ENCODE measurements around the gene ANKRD17.
"Not testable (repeated sequence)": the region's sequence is repeated elsewhere in the genome, so short reads cannot be mapped to it uniquely, and the experiment has no call there.

ANKRD17 gene, protein sequence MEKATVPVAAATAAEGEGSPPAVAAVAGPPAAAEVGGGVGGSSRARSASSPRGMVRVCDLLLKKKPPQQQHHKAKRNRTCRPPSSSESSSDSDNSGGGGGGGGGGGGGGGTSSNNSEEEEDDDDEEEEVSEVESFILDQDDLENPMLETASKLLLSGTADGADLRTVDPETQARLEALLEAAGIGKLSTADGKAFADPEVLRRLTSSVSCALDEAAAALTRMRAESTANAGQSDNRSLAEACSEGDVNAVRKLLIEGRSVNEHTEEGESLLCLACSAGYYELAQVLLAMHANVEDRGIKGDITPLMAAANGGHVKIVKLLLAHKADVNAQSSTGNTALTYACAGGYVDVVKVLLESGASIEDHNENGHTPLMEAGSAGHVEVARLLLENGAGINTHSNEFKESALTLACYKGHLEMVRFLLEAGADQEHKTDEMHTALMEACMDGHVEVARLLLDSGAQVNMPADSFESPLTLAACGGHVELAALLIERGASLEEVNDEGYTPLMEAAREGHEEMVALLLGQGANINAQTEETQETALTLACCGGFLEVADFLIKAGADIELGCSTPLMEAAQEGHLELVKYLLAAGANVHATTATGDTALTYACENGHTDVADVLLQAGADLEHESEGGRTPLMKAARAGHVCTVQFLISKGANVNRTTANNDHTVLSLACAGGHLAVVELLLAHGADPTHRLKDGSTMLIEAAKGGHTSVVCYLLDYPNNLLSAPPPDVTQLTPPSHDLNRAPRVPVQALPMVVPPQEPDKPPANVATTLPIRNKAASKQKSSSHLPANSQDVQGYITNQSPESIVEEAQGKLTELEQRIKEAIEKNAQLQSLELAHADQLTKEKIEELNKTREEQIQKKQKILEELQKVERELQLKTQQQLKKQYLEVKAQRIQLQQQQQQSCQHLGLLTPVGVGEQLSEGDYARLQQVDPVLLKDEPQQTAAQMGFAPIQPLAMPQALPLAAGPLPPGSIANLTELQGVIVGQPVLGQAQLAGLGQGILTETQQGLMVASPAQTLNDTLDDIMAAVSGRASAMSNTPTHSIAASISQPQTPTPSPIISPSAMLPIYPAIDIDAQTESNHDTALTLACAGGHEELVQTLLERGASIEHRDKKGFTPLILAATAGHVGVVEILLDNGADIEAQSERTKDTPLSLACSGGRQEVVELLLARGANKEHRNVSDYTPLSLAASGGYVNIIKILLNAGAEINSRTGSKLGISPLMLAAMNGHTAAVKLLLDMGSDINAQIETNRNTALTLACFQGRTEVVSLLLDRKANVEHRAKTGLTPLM (N-terminal part only)

DNA sequence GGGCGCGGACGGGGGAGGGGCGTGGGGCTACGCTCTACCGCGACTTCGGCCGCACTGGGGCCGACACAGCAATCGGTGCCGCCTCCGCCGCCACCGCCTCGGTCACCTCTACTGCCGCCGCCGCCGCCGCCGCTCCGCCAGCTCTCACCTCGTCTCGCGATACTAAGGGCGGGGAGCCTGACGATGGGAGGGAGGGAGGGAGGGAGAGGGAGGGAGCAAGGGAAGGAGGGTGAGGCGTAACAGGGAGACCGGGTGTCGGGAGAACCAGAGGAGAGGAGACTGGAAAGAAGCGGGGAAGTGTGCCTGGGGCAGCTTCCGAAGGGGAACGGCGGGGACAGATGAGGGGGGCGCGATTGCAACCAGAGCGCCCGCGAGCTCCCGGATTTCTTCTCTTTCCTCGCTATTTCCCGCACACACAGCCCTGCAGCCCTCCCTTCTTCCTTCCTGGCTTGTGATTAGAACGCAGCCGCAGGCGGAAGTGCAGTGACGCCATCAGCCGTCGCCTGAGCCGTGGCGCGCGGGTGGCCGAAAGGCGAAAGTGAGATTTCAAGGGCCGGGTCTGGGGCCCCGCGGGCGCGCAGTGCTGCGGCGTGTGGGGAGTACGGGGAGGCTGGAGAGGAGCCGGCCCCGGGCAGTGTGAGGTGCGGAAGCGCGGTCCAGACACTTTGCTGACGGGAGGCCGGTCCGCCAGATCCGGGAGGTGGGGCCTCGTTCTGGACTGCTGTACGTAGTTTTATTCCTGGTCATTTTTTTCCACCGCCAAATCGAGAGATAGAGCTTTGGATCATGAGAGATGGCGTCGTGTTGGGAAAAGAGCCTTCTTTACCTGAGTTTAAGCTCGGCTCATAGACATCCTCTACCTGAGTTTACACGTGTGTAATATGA lies at the start of gene ANKRD17:
TSS of gene ANKRD17 (minus strand) at position 113 of the 885 bp plus-strand sequence. CDS start 130 bp downstream, outside the sequence.
- peak; percentile 85 for DNase-seq (ENCODE audit: low read depth)
- peak within 1 kb of the TSS; percentile 53 for H3K4me3 ChIP-seq (ENCODE audit: low read depth, low read length)
- TF ChIP-seq, protein P1, sequence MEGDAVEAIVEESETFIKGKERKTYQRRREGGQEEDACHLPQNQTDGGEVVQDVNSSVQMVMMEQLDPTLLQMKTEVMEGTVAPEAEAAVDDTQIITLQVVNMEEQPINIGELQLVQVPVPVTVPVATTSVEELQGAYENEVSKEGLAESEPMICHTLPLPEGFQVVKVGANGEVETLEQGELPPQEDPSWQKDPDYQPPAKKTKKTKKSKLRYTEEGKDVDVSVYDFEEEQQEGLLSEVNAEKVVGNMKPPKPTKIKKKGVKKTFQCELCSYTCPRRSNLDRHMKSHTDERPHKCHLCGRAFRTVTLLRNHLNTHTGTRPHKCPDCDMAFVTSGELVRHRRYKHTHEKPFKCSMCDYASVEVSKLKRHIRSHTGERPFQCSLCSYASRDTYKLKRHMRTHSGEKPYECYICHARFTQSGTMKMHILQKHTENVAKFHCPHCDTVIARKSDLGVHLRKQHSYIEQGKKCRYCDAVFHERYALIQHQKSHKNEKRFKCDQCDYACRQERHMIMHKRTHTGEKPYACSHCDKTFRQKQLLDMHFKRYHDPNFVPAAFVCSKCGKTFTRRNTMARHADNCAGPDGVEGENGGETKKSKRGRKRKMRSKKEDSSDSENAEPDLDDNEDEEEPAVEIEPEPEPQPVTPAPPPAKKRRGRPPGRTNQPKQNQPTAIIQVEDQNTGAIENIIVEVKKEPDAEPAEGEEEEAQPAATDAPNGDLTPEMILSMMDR (IDR thresholded peaks at IDR 0.05; ENCODE audit: low read depth, low read length, missing control alignments): peak; percentile 5
- in situ Hi-C loops (cut with HindIII; ENCODE audit: low sequenced_read_pairs): no loop called here

GRCh38 chr4:73308286-73308685 lies 49.7 kb upstream of the ANKRD17 start:
- in situ Hi-C loops (cut with HindIII; ENCODE audit: low sequenced_read_pairs): no loop called here
- DNase-seq (ENCODE audit: low read depth): no peak
- H3K4me3 ChIP-seq (ENCODE audit: low read depth, low read length): no peak overlapping the region
- TF ChIP-seq, protein P1 (IDR thresholded peaks at IDR 0.05; ENCODE audit: low read depth, low read length, missing control alignments): peak; percentile 47

DNA sequence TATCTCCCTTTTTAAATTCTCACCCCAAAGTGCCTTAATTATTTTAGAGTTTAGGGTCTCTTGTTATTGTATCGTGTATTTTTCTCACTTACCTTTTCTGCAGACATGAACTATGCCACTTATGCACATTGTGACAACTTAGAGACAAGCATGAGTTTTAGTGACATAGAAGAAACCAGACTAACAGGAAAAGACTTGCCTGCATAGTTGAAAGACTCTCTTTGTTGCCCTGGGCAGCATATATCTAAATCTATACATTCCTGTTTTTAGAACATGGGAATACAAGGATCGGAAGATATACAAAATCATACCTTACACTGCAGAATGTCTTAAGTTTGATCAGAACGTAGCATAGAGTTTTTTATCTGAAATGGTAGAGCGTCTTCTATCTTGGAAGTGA lies 45.1 kb upstream of the ANKRD17 start:
- H3K4me3 ChIP-seq (ENCODE audit: low read depth, low read length): no peak overlapping the region
- no peak for DNase-seq (ENCODE audit: low read depth)
- TF ChIP-seq, protein P1 (IDR thresholded peaks at IDR 0.05; ENCODE audit: low read depth, low read length, missing control alignments): no peak
- in situ Hi-C loops (cut with HindIII; ENCODE audit: low sequenced_read_pairs): no loop called here

- H3K4me3 ChIP-seq (ENCODE audit: low read depth, low read length): no peak overlapping the region
- in situ Hi-C loops (cut with HindIII; ENCODE audit: low sequenced_read_pairs): no loop called here
- DNase-seq (ENCODE audit: low read depth): no peak
- TF ChIP-seq, protein P1 (IDR thresholded peaks at IDR 0.05; ENCODE audit: low read depth, low read length, missing control alignments): no peak
Observed at GRCh38 chr4:73299548-73300280, 41.1 kb upstream of the ANKRD17 start.

DNA sequence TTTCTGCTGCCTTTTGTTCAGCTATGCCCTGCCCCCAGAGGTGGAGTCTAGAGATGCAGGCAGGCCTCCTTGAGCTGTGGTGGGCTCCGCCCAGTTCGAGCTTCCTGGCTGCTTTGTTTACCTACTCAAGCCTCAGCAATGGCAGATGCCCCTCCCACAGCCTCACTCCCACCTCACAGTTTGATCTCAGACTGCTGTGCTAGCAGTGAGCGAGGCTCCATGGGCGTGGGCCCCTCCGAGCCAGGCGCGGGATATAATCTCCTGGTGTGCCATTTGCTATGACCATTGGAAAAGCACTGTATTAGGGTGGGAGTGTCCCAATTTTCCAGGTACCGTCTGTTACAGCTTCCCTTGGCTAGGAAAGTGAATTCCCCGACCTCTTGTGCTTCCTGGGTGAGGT lies 34.1 kb upstream of the ANKRD17 start:
- DNase-seq (ENCODE audit: low read depth); in situ Hi-C loops (cut with HindIII; ENCODE audit: low sequenced_read_pairs); H3K4me3 ChIP-seq (ENCODE audit: low read depth, low read length): not testable (repeated sequence)

- TF ChIP-seq, protein P1 (IDR thresholded peaks at IDR 0.05; ENCODE audit: low read depth, low read length, missing control alignments): no peak
- DNase-seq (ENCODE audit: low read depth): no peak
- H3K4me3 ChIP-seq (ENCODE audit: low read depth, low read length): no peak overlapping the region
- in situ Hi-C loops (cut with HindIII; ENCODE audit: low sequenced_read_pairs): no loop called here
Observed at GRCh38 chr4:73281982-73282381, 23.4 kb upstream of the ANKRD17 start.

Measured in astrocyte of the cerebellum (primary cell).